GM18502 (cell line): ENCODE data around the gene CLEC3B.
"Not testable (repeated sequence)": the region's sequence is repeated elsewhere in the genome, so short reads cannot be mapped to it uniquely, and the experiment has no call there.

ENCODE experiments used
- ATAC-seq: cut with Tn5 transposase; IDR thresholded peaks from one replicate; pipeline ENCODE4 v1.9.1; 2021; ENCODE audit warnings: mild to moderate bottlenecking; ENCODE audit not compliant: unreplicated experiment, poor library complexity

CLEC3B gene

GRCh38 chr3:45064512-45065372, 38.6 kb downstream of the CLEC3B start:
- no peak for ATAC-seq

- ATAC-seq, result no peak
These were observed 39.2 kb downstream of the CLEC3B start for GRCh38 chr3:45065373-45065720.

- no peak for ATAC-seq
These were observed 40.2 kb downstream of the CLEC3B start for GRCh38 chr3:45066109-45066801.

- no peak for ATAC-seq
These were observed 41.4 kb downstream of the CLEC3B start for GRCh38 chr3:45067486-45067885.

GRCh38 chr3:45067941-45068340, 41.8 kb downstream of the CLEC3B start:
- ATAC-seq, result no peak

GRCh38 chr3:45071075-45071474, 45.0 kb downstream of the CLEC3B start:
- no peak for ATAC-seq

GRCh38 chr3:45075821-45076625, 49.9 kb downstream of the CLEC3B start:
- ATAC-seq, result no peak

- not testable (repeated sequence) for ATAC-seq
These were observed 52.2 kb downstream of the CLEC3B start for GRCh38 chr3:45078256-45078655.

GRCh38 chr3:45078910-45079522, 52.9 kb downstream of the CLEC3B start:
- ATAC-seq, result no peak

GRCh38 chr3:45079715-45080114, 53.6 kb downstream of the CLEC3B start:
- ATAC-seq, result no peak

GRCh38 chr3:45080824-45081223, 54.7 kb downstream of the CLEC3B start:
- no peak for ATAC-seq

GRCh38 chr3:45081506-45082141, 55.5 kb downstream of the CLEC3B start:
- ATAC-seq, result no peak

GRCh38 chr3:45082142-45082538, 56.0 kb downstream of the CLEC3B start:
- ATAC-seq, result no peak

- no peak for ATAC-seq
These were observed 56.9 kb downstream of the CLEC3B start for GRCh38 chr3:45083023-45083422.

GRCh38 chr3:45084361-45084760, 58.3 kb downstream of the CLEC3B start:
- ATAC-seq, result no peak

- no peak for ATAC-seq
These were observed 59.0 kb downstream of the CLEC3B start for GRCh38 chr3:45084820-45085816.
